IMR-90 (cell line): ENCODE results near the gene ANKRD42. TPM values are rescaled to one million over a fixed set of nuclear protein-coding genes. Genes with fewer than 3 reads are reported as not detected.
"Not testable (repeated sequence)": the region's sequence is repeated elsewhere in the genome, so short reads cannot be mapped to it uniquely, and the experiment has no call there.

Source experiments
- ATAC-seq: fragments of 200-7000 bp; cut with Tn5 transposase; 2 replicates; pipeline ENCODE4 v1.9.1; 2020; ENCODE audit warnings: low read depth, mild to moderate bottlenecking, moderate library complexity
- BruUV-seq: library from RNA; stranded (reverse); fragments of 400-500 nt; replicated peaks from 2 replicates; lab custom pipeline; 2021; lab: Mats Ljungman, UMichigan
- CTCF ChIA-PET: fragments of 300-600 bp; formaldehyde crosslinking; extraction: SDS; loops from one replicate; lab custom pipeline; 2021; ENCODE audit warnings: antibody characterized with exemption; lab: Yijun Ruan, JAX
- POLR2A ChIA-PET: fragments of 300-600 bp; sonication (Branson Sonifier 250); formaldehyde crosslinking; loops from one replicate; lab custom pipeline; 2022; ENCODE audit warnings: antibody characterized with exemption; ENCODE audit not compliant: unreplicated experiment; lab: Charles Lee
- DNase-seq: peaks from one replicate; pipeline ENCODE4 v3.0.0; 2013
- H2AFZ ChIP-seq: replicated peaks from 2 replicates; pipeline ENCODE3; 2013; ENCODE audit warnings: low read length, mild to moderate bottlenecking; ENCODE audit not compliant: poor library complexity
- H2AK5ac ChIP-seq: 2 replicates; pipeline ENCODE4 v1.6.1; 2013; ENCODE audit warnings: low read depth, low read length, inconsistent platforms
- H2AK9ac ChIP-seq: replicated peaks from 2 replicates; pipeline ENCODE3; 2013; ENCODE audit warnings: mild to moderate bottlenecking, low read depth, low read length, moderate library complexity; ENCODE audit not compliant: poor library complexity
- H2BK120ac ChIP-seq: 2 replicates; pipeline ENCODE4 v1.6.1; 2013; ENCODE audit warnings: low read depth, low read length, inconsistent platforms
- H2BK15ac ChIP-seq: 3 replicates; pipeline ENCODE4 v1.6.1; 2013; ENCODE audit warnings: low read depth, low read length, inconsistent platforms
- H2BK20ac ChIP-seq: 2 replicates; pipeline ENCODE4 v1.6.1; 2013; ENCODE audit warnings: low read depth, mild to moderate bottlenecking, inconsistent platforms, low read length, moderate library complexity
- H2BK5ac ChIP-seq: 2 replicates; pipeline ENCODE4 v1.6.1; 2013; ENCODE audit warnings: mild to moderate bottlenecking, low read depth, low read length, inconsistent platforms; ENCODE audit not compliant: poor library complexity, severe bottlenecking
- H3K14ac ChIP-seq: replicated peaks from 2 replicates; pipeline ENCODE4 v1.6.1; 2013; ENCODE audit warnings: low read depth, low read length, inconsistent platforms
- H3K18ac ChIP-seq: 2 replicates; pipeline ENCODE4 v1.6.1; 2013; ENCODE audit warnings: low read depth, low read length, control low read depth
- H3K23ac ChIP-seq: 2 replicates; pipeline ENCODE4 v1.6.1; 2013; ENCODE audit warnings: low read depth, low read length, inconsistent platforms
- H3K27ac ChIP-seq: 2 replicates; pipeline ENCODE4 v1.5.1; 2013; ENCODE audit warnings: mild to moderate bottlenecking, control low read depth, low read length; ENCODE audit not compliant: insufficient read depth
- H3K27me3 ChIP-seq: 2 replicates; pipeline ENCODE4 v1.6.1; 2013; ENCODE audit warnings: low read length; ENCODE audit not compliant: control insufficient read depth, insufficient read depth
- H3K36me3 ChIP-seq: 2 replicates; pipeline ENCODE4 v1.6.1; 2013; ENCODE audit warnings: low read length, mixed read lengths; ENCODE audit not compliant: control insufficient read depth, insufficient read depth
- H3K4ac ChIP-seq: 2 replicates; pipeline ENCODE4 v1.6.1; 2013; ENCODE audit warnings: low read depth, low read length, inconsistent platforms
- H3K4me1 ChIP-seq: 2 replicates; pipeline ENCODE4 v1.6.1; 2013; ENCODE audit warnings: low read length, mixed read lengths; ENCODE audit not compliant: control insufficient read depth, insufficient read depth
- H3K4me2 ChIP-seq: 2 replicates; pipeline ENCODE4 v1.6.1; 2013; ENCODE audit warnings: low read depth, mild to moderate bottlenecking, control low read depth, low read length, moderate library complexity
- H3K4me3 ChIP-seq: 2 replicates; pipeline ENCODE4 v1.5.1; 2013; ENCODE audit warnings: low read depth, mild to moderate bottlenecking, control low read depth, low read length, moderate library complexity; ENCODE audit not compliant: insufficient read depth
- H3K56ac ChIP-seq: 2 replicates; pipeline ENCODE4 v1.6.1; 2013; ENCODE audit warnings: low read length, inconsistent platforms; ENCODE audit not compliant: insufficient read depth; ENCODE audit errors: extremely low read depth
- H3K79me1 ChIP-seq, 2 experiments: 2 replicates each; pipeline ENCODE4 v1.6.1; 2013; ENCODE audit warnings: low read length in 2 of 2, inconsistent platforms in 1 of 2, low read depth in 1 of 2
- H3K9ac ChIP-seq: 2 replicates; pipeline ENCODE4 v1.6.1; 2013; ENCODE audit warnings: low read depth, low read length, control low read depth
- H3K9me1 ChIP-seq: 2 replicates; pipeline ENCODE4 v1.6.1; 2013; ENCODE audit warnings: low read length, inconsistent platforms; ENCODE audit not compliant: insufficient read depth
- H3K9me3 ChIP-seq: 2 replicates; pipeline ENCODE4 v1.6.1; 2013; ENCODE audit warnings: low read length; ENCODE audit not compliant: control insufficient read depth, insufficient read depth
- H4K20me1 ChIP-seq: 2 replicates; pipeline ENCODE4 v1.6.1; 2013; ENCODE audit warnings: low read length, inconsistent platforms; ENCODE audit not compliant: insufficient read depth
- H4K5ac ChIP-seq: 2 replicates; pipeline ENCODE4 v1.6.1; 2013; ENCODE audit warnings: mild to moderate bottlenecking, low read depth, low read length, control low read depth
- H4K8ac ChIP-seq, 2 experiments: 2 replicates each; pipeline ENCODE4 v1.6.1; 2013; ENCODE audit warnings: low read depth in 2 of 2, low read length in 2 of 2, control low read depth in 1 of 2, inconsistent platforms in 1 of 2
- H4K91ac ChIP-seq: 2 replicates; pipeline ENCODE4 v1.6.1; 2013; ENCODE audit warnings: low read depth, low read length, inconsistent platforms; ENCODE audit not compliant: insufficient read depth
- WGBS, 2 experiments: methylation state at CpG; one replicate each; pipeline versions ENCODE4 v1.1.5 to v1.1.7; 2013; ENCODE audit warnings: missing lambda C conversion rate in 2 of 2; ENCODE audit not compliant: insufficient read length in 1 of 2; ENCODE audit errors: extremely low coverage in 2 of 2; 5-methylcytosine and 5-hydroxymethylcytosine counted together
- dilution Hi-C: fragments of 300-500 bp; cut with HindIII; formaldehyde crosslinking; loops from one replicate; pipeline ENCODE4 v1.14.3; 2018; ENCODE audit warnings: low sequenced_read_pairs; ENCODE audit not compliant: unreplicated experiment
- in situ Hi-C: fragments of 300-500 bp; cut with MboI; formaldehyde crosslinking; loops from 3 replicates; pipeline ENCODE4 v1.14.3; 2019; ENCODE audit warnings: low sequenced_read_pairs, inconsistent platforms, mixed read lengths
- intact Hi-C: fragments of 100-400 bp; cut with micrococcal nuclease; formaldehyde crosslinking; loops from 2 replicates; pipeline ENCODE4 v1.10.0; 2022
- polyA plus RNA-seq, 3 experiments: library from polyadenylated mRNA; depleted of rRNA; stranded (reverse); fragments of >200 nt; gene quantifications; 2 replicates each; pipeline ENCODE4 v1.2.3, GENCODE V29; 2012; ENCODE audit warnings: low replicate concordance in 1 of 3
- total RNA-seq: library from RNA; depleted of rRNA; stranded (reverse); fragments of >200 nt; gene quantifications from 2 replicates; pipeline ENCODE4 v1.2.3, GENCODE V29; 2012

Gene ANKRD42
- total and polyA plus RNA-seq, 2 of the 4 experiments (the other 2 are of a cell fraction), result 5.2 to 5.6 TPM

GRCh38 chr11:83269080-83269479 is 75.6 kb downstream of the ANKRD42 start:
- H3K4me1 ChIP-seq, H3K4me2 ChIP-seq, H3K9me1 ChIP-seq, H4K91ac ChIP-seq, H3K9ac ChIP-seq, H3K79me1 ChIP-seq, in situ Hi-C loops, H3K9me3 ChIP-seq, H2AFZ ChIP-seq, H4K8ac ChIP-seq, POLR2A ChIA-PET, H3K4me3 ChIP-seq, CTCF ChIA-PET, H2BK20ac ChIP-seq, H3K27ac ChIP-seq, ATAC-seq, H3K18ac ChIP-seq, H3K4ac ChIP-seq, H2BK5ac ChIP-seq, H3K14ac ChIP-seq, H3K27me3 ChIP-seq, H3K56ac ChIP-seq, BruUV-seq, intact Hi-C loops, H2AK9ac ChIP-seq, H2BK15ac ChIP-seq, H2BK120ac ChIP-seq, H3K23ac ChIP-seq, DNase-seq, H4K20me1 ChIP-seq, dilution Hi-C loops, H4K5ac ChIP-seq, H2AK5ac ChIP-seq: not testable (repeated sequence)
- H3K36me3 ChIP-seq, result peaks cover 15% of the 10 kb centered on the region
- no CpG with 5 or more reads among the region's 2 CpGs for WGBS, 2 experiments

GRCh38 chr11:83271734-83272133 is 78.2 kb downstream of the ANKRD42 start:
- H4K91ac ChIP-seq, H2AK5ac ChIP-seq, H3K18ac ChIP-seq, H2AK9ac ChIP-seq, H3K56ac ChIP-seq, POLR2A ChIA-PET, H3K4me1 ChIP-seq, H4K8ac ChIP-seq, DNase-seq, H2BK15ac ChIP-seq, H3K27me3 ChIP-seq, CTCF ChIA-PET, H3K4ac ChIP-seq, H3K9me3 ChIP-seq, H3K9me1 ChIP-seq, H2BK5ac ChIP-seq, H3K4me3 ChIP-seq, BruUV-seq, H4K20me1 ChIP-seq, H3K9ac ChIP-seq, H3K23ac ChIP-seq, H2BK120ac ChIP-seq, H2AFZ ChIP-seq, H3K4me2 ChIP-seq, in situ Hi-C loops, H3K27ac ChIP-seq, ATAC-seq, H2BK20ac ChIP-seq, H4K5ac ChIP-seq, H3K79me1 ChIP-seq, H3K14ac ChIP-seq, dilution Hi-C loops, intact Hi-C loops: not testable (repeated sequence)
- 100% methylated on average over 2 of the region's 5 CpGs; no CpG with 5 or more reads in 1 of the 2 experiments for WGBS, 2 experiments
- peaks cover 11% of the 10 kb centered on the region for H3K36me3 ChIP-seq
